CD4-positive, alpha-beta T cell (primary cell): Measurements from ENCODE around the gene PXDN. TPM values are rescaled to one million over a fixed set of nuclear protein-coding genes. Genes with fewer than 3 reads are reported as not detected.

Source experiments
- ATAC-seq: fragments of 200-7000 bp; cut with Tn5 transposase; one replicate; pipeline ENCODE4 v1.10.0; 2022; ENCODE audit warnings: mild to moderate bottlenecking; ENCODE audit not compliant: poor library complexity
- CTCF ChIA-PET: fragments of 350-600 bp; sonication (Branson Sonifier 250); formaldehyde crosslinking; loops from one replicate; lab custom pipeline; 2021; ENCODE audit warnings: antibody characterized with exemption, inconsistent platforms; lab: Charles Lee
- POLR2A ChIA-PET: fragments of 350-600 bp; sonication (Branson Sonifier 250); formaldehyde crosslinking; loops from one replicate; lab custom pipeline; 2021; ENCODE audit warnings: antibody characterized with exemption, inconsistent platforms; lab: Charles Lee
- DNase-seq, 14 experiments: peaks; one replicate each; pipeline ENCODE4 v3.0.0-alpha.2; 2013 to 2020; ENCODE audit warnings: mixed read lengths in 2 of 14
- H3K27ac ChIP-seq, 2 donors: one replicate each; pipeline versions ENCODE4 v1.5.1 to v1.7.0; 2013; ENCODE audit warnings: low read length in 2 of 2, low read depth in 1 of 2, mild to moderate bottlenecking in 1 of 2
- H3K27me3 ChIP-seq, 2 experiments: 1 replicate in 1 of 2; 2 replicates in 1 of 2; pipeline versions ENCODE4 v1.6.1 to v1.7.0; 2013; ENCODE audit warnings: low read length in 2 of 2, control low read depth in 1 of 2, mild to moderate bottlenecking in 1 of 2, moderate library complexity in 1 of 2; ENCODE audit not compliant: insufficient read depth in 2 of 2, control insufficient read depth in 1 of 2
- H3K36me3 ChIP-seq: one replicate; pipeline ENCODE4 v1.6.1; 2013; ENCODE audit warnings: low read length, control low read depth; ENCODE audit not compliant: insufficient read depth
- H3K4me1 ChIP-seq: one replicate; pipeline ENCODE4 v1.6.1; 2013; ENCODE audit warnings: low read length, control low read depth; ENCODE audit not compliant: insufficient read depth
- H3K4me3 ChIP-seq: one replicate; pipeline ENCODE4 v1.5.1; 2013; ENCODE audit warnings: mild to moderate bottlenecking, low read length, moderate library complexity
- H3K9me3 ChIP-seq, 2 experiments: 1 replicate in 1 of 2; 2 replicates in 1 of 2; pipeline versions ENCODE4 v1.6.1 to v1.7.0; 2013; ENCODE audit warnings: low read length in 2 of 2, mild to moderate bottlenecking in 2 of 2, control low read depth in 1 of 2, moderate library complexity in 1 of 2; ENCODE audit not compliant: control insufficient read depth in 1 of 2, insufficient read depth in 1 of 2
- H3K27ac Mint-ChIP-seq: one replicate; pipeline ENCODE4 v1.8.0; 2020; ENCODE audit warnings: mixed read lengths
- H3K27me3 Mint-ChIP-seq: one replicate; pipeline ENCODE4 v1.8.0; 2021; ENCODE audit warnings: mixed read lengths
- H3K36me3 Mint-ChIP-seq: one replicate; pipeline ENCODE4 v1.8.0; 2021; ENCODE audit warnings: low read depth, mixed read lengths
- H3K4me1 Mint-ChIP-seq: one replicate; pipeline ENCODE4 v1.8.0; 2021; ENCODE audit warnings: low read depth, mixed read lengths
- H3K4me3 Mint-ChIP-seq: one replicate; pipeline ENCODE4 v1.8.0; 2020; ENCODE audit warnings: mild to moderate bottlenecking, mixed read lengths
- H3K9me3 Mint-ChIP-seq: one replicate; pipeline ENCODE4 v1.8.0; 2020; ENCODE audit warnings: mixed read lengths
- intact Hi-C, 2 experiments: fragments of 100-400 bp; cut with DNase I in 1 of 2; cut with micrococcal nuclease in 1 of 2; formaldehyde crosslinking; loops; one replicate each; pipeline versions ENCODE4 v1.15.1 to v1.9.0; 2023 to 2025; cut with DNase I, micrococcal nuclease
- total RNA-seq, 174 experiments: library from RNA in 2 of 174; stranded (reverse) in 2 of 174; gene quantifications; one replicate each; pipeline ENCODE4 v1.2.3 and lab custom pipeline; 2021 to 2026
- TF ChIP-seq, protein P1 (sequence below): fragments of 200-600 bp; IDR thresholded peaks from one replicate; pipeline ENCODE4 v1.8.0; 2022; ENCODE audit warnings: antibody characterized with exemption, mild to moderate bottlenecking

The PXDN gene
- total RNA-seq, 2 experiments from 2014 or later = 0.47 to 0.84 TPM

DNA sequence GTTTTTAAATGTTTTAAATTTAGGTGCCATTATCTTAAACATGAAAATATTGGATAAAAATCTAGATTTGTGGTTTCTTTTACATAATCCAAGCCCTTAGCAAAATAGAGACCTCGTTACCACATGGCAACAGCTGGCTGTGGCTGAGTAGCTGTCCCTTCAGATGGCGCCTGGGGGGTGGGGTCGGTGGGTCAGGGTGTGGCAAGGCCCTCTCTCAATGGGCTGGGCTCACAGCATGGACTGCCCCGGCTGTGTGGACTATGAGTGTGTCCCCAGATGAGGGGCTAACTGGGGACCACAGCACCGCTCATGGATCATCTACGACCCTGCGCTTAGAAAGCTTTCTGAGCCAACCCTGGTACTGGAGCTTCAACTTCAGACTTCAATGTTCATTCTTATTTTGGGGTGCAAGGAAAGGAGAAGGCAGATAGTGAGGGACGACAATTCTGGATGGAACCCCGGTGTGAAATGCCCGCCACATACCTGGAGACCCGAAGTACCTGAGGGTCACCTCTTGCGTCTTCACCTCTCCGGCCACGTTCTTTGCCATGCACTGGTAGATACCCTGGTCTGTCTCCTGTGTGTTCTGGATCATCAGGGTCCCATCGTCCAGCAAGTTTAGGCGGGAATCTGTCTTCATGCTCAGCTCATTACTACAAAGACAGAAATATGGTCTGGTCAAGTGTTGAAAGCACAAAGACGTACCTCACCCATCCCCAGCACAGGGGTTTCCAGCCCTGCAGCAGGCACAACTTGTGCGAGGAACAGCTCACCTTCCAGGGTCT lies 71.0 kb downstream of the PXDN start:
- intact Hi-C loops = no loop called here
- TF ChIP-seq, protein P1, sequence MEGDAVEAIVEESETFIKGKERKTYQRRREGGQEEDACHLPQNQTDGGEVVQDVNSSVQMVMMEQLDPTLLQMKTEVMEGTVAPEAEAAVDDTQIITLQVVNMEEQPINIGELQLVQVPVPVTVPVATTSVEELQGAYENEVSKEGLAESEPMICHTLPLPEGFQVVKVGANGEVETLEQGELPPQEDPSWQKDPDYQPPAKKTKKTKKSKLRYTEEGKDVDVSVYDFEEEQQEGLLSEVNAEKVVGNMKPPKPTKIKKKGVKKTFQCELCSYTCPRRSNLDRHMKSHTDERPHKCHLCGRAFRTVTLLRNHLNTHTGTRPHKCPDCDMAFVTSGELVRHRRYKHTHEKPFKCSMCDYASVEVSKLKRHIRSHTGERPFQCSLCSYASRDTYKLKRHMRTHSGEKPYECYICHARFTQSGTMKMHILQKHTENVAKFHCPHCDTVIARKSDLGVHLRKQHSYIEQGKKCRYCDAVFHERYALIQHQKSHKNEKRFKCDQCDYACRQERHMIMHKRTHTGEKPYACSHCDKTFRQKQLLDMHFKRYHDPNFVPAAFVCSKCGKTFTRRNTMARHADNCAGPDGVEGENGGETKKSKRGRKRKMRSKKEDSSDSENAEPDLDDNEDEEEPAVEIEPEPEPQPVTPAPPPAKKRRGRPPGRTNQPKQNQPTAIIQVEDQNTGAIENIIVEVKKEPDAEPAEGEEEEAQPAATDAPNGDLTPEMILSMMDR = no peak
- Histone ChIP-seq H3K27ac (no peak overlapping the region), H3K4me3 (no peak overlapping the region), H3K36me3 (no peaks in the 10 kb centered on the region), H3K27me3 (no peaks in the 10 kb centered on the region), H3K9me3 (peaks cover 0 to 22% of the 10 kb centered on the region in 2 experiments), H3K4me1 (no peaks in the 10 kb centered on the region)
- Mint-ChIP-seq H3K27ac (no peak overlapping the region), H3K4me3 (no peak overlapping the region), H3K9me3 (no peaks in the 10 kb centered on the region), H3K4me1 (no peaks in the 10 kb centered on the region), H3K36me3 (no peaks in the 10 kb centered on the region), H3K27me3 (no peaks in the 10 kb centered on the region)
- ChIA-PET POLR2A (no interaction called here), CTCF (no interaction called here)
- DNase-seq (no peak), ATAC-seq (no peak)

DNA sequence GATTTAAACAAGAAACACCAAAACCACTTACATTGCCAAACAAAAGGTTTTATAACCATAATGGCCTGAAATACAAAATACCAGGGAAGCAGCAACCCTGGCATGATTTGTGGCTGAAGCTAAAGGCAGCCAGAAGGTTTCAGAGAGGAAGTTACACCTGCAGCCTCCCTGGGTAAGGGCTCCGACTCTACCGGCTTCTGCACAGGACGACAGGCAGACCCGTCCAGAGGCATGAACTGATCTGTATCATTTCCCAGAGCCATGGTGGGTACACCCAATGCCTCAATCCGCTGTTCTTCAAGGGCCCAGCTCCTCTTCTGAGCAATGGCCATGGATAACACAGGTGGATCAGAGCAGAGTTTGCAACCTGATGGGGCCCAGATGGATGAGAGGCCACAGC lies 71.6 kb downstream of the PXDN start:
- Mint-ChIP-seq H3K27ac (no peak overlapping the region), H3K9me3 (no peaks in the 10 kb centered on the region), H3K4me1 (no peaks in the 10 kb centered on the region), H3K4me3 (no peak overlapping the region), H3K36me3 (no peaks in the 10 kb centered on the region), H3K27me3 (no peaks in the 10 kb centered on the region)
- H3K9me3 ChIP-seq = peaks cover 0 to 19% of the 10 kb centered on the region in 2 experiments
- DNase-seq = no peak
- POLR2A ChIA-PET = interaction anchor here (0.7 kb wide), 1 partner anchor 11 kb away, joined by 3 read pairs; no protein-coding TSS in a partner anchor
- no peak overlapping the region for H3K27ac ChIP-seq
- TF ChIP-seq, protein P1 = no peak
- intact Hi-C loops = no loop called here
- no peaks in the 10 kb centered on the region for H3K27me3 ChIP-seq
- no peaks in the 10 kb centered on the region for H3K36me3 ChIP-seq
- H3K4me1 ChIP-seq = no peaks in the 10 kb centered on the region
- ATAC-seq = no peak
- CTCF ChIA-PET = no interaction called here
- no peak overlapping the region for H3K4me3 ChIP-seq

DNA sequence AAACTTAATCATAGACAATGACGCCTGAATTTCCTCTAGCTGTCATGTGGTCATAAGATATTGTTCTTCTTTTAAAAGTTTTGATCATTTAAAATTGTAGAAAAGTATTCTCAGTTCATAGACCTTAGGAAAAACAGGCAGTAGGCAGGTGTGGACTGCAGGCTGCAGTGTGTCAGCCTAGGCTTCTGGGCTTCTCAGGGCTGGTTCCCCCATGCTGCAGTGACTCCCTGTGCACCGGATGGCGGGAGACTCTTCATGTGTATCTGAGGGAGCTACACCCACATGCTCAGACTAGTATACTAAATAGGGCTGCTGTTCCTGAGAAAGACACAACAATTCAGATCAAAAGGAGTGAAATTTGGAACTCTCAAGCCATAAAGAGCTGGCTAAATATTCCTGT lies 72.4 kb downstream of the PXDN start:
- no peaks in the 10 kb centered on the region for H3K4me1 ChIP-seq
- H3K27ac ChIP-seq = no peak overlapping the region
- no peak for ATAC-seq
- ChIA-PET CTCF (no interaction called here), POLR2A (interaction anchor here (0.7 kb wide), 1 partner anchor 10 kb away, joined by 3 read pairs; no protein-coding TSS in a partner anchor)
- peaks cover 0 to 13% of the 10 kb centered on the region in 2 experiments for H3K9me3 ChIP-seq
- Mint-ChIP-seq H3K27ac (no peak overlapping the region), H3K4me1 (no peaks in the 10 kb centered on the region), H3K36me3 (no peaks in the 10 kb centered on the region), H3K27me3 (no peaks in the 10 kb centered on the region), H3K4me3 (no peak overlapping the region), H3K9me3 (no peaks in the 10 kb centered on the region)
- H3K4me3 ChIP-seq = no peak overlapping the region
- DNase-seq = no peak
- intact Hi-C loops = no loop called here
- H3K27me3 ChIP-seq = no peaks in the 10 kb centered on the region
- no peaks in the 10 kb centered on the region for H3K36me3 ChIP-seq
- TF ChIP-seq, protein P1 = no peak
